ENCODE results near the gene FIBCD1. TPM values are rescaled to one million over a fixed set of nuclear protein-coding genes. Genes with fewer than 3 reads are reported as not detected.

Gene FIBCD1
- polyA plus RNA-seq, 1 of the 3 experiments (the other 2 are of a cell fraction) = 1.3 TPM

- TF ChIP-seq EZH2phosphoT487 (IDR thresholded peaks at IDR 0.05; ENCODE audit: borderline replicate concordance, low read depth) (no peak), POLR2AphosphoS5 (IDR thresholded peaks at IDR 0.05; ENCODE audit: low read depth, low read length) (no peak), ZBTB33 (IDR thresholded peaks at IDR 0.05; ENCODE audit: borderline replicate concordance, low read depth) (no peak), RAD21 (IDR thresholded peaks at IDR 0.05; ENCODE audit: low read length) (no peak)
Observed at GRCh38 chr9:130913599-130914416, 25.2 kb downstream of the FIBCD1 start (continued).

- no peaks in the 10 kb centered on the region for H3K9me3 ChIP-seq
- H3K79me2 ChIP-seq (ENCODE audit: insufficient read depth) = no peaks in the 10 kb centered on the region
- H3K9me2 ChIP-seq = no peaks in the 10 kb centered on the region
- POLR2A ChIA-PET = no interaction called here
- no peak overlapping the region for H3K9ac ChIP-seq
- DNase-seq = no peak
- CTCF ChIA-PET = interaction anchor here (0.5 to 2.4 kb wide), 4 partner anchors 47 to 85 kb away, joined by 3 to 11 read pairs (median 5); no protein-coding TSS in a partner anchor
- H2AFZ ChIP-seq (ENCODE audit: low read depth) = no peak overlapping the region
- 90% methylated on average over 22 of the region's 38 CpGs for WGBS (ENCODE audit: low lambda C conversion rate)
- H3K36me3 ChIP-seq (replicated peaks in 1 of 2; ENCODE audit: control insufficient read depth in 1 of 2, insufficient read depth in 2 of 2, low read length in 1 of 2) = no peaks in the 10 kb centered on the region
- no peak overlapping the region for H3K4me2 ChIP-seq
- TF ChIP-seq FOXM1 (IDR thresholded peaks at IDR 0.05; ENCODE audit: low read depth) = no peak
- TF ChIP-seq RCOR1 (IDR thresholded peaks at IDR 0.05; ENCODE audit: low read length) = no peak
- no peak for TF ChIP-seq EZH2phosphoT487 (IDR thresholded peaks at IDR 0.05; ENCODE audit: borderline replicate concordance, low read depth)
- no peak for TF ChIP-seq IRF3 (IDR thresholded peaks at IDR 0.05; ENCODE audit: low read depth, low read length)
- TF ChIP-seq ZBTB33 (IDR thresholded peaks at IDR 0.05; ENCODE audit: borderline replicate concordance, low read depth) = no peak
- TF ChIP-seq GABPA (IDR thresholded peaks at IDR 0.05; ENCODE audit: low read depth) = no peak
- H3K4me3 ChIP-seq (ENCODE audit: low read depth in 2 of 2, low read length in 1 of 2) = no peak overlapping the region
- peaks cover 0 to 3% of the 10 kb centered on the region in 2 experiments; a peak in 1 of 4 replicates for H3K4me1 ChIP-seq (ENCODE audit: control insufficient read depth in 1 of 2, insufficient read depth in 2 of 2, low read depth in 1 of 2, low read length in 1 of 2)
- no peaks in the 10 kb centered on the region for H3F3A ChIP-seq (replicated peaks; ENCODE audit: insufficient read depth)
- no peak overlapping the region for H3K27ac ChIP-seq (ENCODE audit: low read depth in 2 of 2, low read length in 1 of 2)
- no peaks in the 10 kb centered on the region for H4K20me1 ChIP-seq (ENCODE audit: insufficient read depth)
- no peaks in the 10 kb centered on the region for H3K27me3 ChIP-seq (ENCODE audit: insufficient read depth)
Observed at GRCh38 chr9:130912932-130913598, 26.0 kb downstream of the FIBCD1 start.
